HG03060 (cell line): ENCODE results near the gene ESM1.

ENCODE experiments used
- ATAC-seq: cut with Tn5 transposase; IDR thresholded peaks from one replicate; pipeline ENCODE4 v1.9.1; 2021; ENCODE audit warnings: low read depth, moderate number of reproducible peaks; ENCODE audit not compliant: unreplicated experiment

ESM1 gene

DNA sequence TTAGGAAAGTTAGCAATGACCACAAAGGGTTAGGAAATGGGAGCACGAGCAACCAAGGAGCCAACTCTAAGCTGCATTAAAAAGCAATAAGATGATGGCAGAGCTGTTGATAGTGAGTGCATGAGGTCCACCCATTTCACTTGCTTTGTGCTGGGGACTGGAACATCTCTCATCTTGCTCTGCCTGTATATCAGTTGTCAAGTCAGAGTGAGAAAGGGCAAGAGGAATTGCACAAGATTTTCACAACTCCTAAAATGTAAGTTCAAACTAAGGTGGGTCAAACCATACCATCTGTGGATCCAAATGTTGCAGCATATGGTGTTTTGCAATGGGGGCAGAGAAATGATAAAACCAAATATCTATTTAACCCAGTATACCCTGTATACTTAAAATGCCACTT lies 2.8 kb upstream of the ESM1 start:
- no peak for ATAC-seq

DNA sequence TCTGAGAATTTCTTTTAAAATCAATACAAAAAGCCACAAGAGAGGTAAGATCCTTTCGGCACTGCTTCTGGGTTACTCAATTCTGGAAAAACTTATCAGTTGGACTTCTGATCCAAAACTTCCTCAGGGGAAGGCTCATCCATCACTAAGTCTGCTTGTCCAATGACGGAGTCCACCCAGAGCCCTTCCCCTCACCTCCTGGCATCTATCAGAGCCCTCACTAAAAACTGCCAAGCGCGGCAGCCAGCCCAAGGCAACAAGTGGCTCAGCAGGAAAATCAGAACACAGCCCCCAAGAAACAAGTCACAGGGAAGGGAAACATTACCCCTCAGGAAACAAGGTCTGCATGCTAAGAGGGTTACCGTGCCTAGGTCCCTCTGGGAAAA lies 869 bp upstream of the ESM1 start:
- no peak for ATAC-seq

DNA sequence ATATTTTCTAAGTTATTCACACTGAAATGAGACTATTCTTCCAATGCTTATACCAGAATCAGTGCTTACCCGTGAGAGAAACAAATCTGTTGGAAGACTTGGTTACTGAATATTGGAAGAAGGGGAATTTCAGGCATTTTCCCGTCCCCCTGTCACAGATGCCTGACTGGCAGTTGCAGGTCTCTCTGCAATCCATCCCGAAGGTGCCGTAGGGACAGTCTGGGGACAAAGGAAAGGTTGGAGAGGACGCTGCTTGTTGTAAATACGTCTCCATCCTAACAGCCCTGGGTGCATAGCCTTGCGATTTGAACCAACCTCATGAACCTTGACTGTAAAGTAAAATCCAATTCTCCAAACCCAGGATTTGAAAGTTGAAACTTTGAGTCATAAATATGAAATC lies 3.5 kb downstream of the ESM1 start:
- no peak for ATAC-seq

GRCh38 chr5:54975701-54976100 lies 9.7 kb downstream of the ESM1 start:
- no peak for ATAC-seq

- no peak for ATAC-seq
Measured at GRCh38 chr5:54969856-54970828, 15.3 kb downstream of the ESM1 start.

DNA sequence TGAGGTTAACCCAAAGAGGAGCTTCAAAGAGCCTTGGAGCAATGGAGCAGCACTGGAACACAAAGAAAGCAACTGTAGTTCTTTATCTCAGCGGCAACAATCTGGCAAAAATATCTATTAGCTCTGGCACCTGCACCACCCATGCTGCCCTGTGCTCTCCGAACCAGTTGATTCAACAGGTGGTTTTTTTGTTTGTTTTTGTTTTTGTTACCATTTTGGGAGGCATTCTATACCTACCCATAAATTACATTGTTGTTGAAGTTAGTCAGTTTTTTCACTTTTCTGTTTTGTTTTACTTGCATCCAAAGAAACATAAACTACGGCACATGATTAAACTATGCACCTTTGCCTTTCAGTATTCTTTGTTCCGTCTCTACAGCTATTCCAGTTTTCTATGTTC lies 16.2 kb downstream of the ESM1 start:
- no peak for ATAC-seq

- ATAC-seq: no peak
Measured at GRCh38 chr5:54965806-54966205, 19.6 kb downstream of the ESM1 start.

DNA sequence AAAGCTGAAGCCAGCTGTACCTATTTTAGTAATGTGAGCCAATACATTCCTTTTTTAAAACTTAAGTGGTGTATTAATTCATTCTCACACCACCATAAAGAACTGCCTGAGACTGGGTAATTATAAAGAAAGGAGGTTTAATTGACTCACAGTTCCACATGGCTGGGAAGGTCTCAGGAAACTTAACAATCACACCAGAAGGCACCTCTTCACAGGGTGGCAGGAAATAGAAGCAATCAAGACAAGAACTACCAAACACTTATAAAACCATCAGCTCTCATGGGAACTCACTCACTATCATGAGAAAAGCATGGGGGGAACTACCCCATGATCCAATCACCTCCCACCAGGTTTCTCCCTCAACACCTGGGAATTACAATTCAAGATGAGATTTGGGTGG lies 21.0 kb downstream of the ESM1 start:
- ATAC-seq: no peak

GRCh38 chr5:54959673-54960418 lies 25.5 kb downstream of the ESM1 start:
- ATAC-seq: no peak

DNA sequence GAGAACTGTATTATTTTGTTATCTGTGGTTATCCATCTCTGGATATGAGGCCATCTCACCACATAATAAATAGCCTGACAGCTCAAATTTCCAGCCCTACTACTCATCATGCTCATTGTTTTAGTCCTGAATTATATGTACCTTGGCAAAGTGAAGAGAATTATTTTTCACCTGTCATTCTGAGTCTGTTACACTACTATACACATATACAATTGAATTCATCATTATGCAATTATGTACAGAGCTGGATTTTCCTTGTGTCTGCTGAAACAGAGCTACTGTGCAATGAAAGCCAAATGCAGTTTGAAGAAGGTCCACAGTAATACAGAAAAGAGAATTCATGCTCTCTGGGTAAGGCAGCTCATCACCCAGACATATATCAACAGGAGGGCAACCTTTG lies 28.5 kb downstream of the ESM1 start:
- ATAC-seq: no peak

- no peak for ATAC-seq
Measured at GRCh38 chr5:54947187-54947586, 38.2 kb downstream of the ESM1 start.

- ATAC-seq: no peak
Measured at GRCh38 chr5:54946306-54946819, 39.0 kb downstream of the ESM1 start.

- ATAC-seq: no peak
Measured at GRCh38 chr5:54944364-54944763, 41.0 kb downstream of the ESM1 start.

- no peak for ATAC-seq
Measured at GRCh38 chr5:54942064-54942778, 43.2 kb downstream of the ESM1 start.

- no peak for ATAC-seq
Measured at GRCh38 chr5:54936201-54936600, 49.2 kb downstream of the ESM1 start.

GRCh38 chr5:54932789-54933188 lies 52.6 kb downstream of the ESM1 start:
- ATAC-seq: no peak

GRCh38 chr5:54930736-54931135 lies 54.7 kb downstream of the ESM1 start:
- no peak for ATAC-seq
